ENCODE data around the gene C19orf12.

- TF ChIP-seq, protein P1, sequence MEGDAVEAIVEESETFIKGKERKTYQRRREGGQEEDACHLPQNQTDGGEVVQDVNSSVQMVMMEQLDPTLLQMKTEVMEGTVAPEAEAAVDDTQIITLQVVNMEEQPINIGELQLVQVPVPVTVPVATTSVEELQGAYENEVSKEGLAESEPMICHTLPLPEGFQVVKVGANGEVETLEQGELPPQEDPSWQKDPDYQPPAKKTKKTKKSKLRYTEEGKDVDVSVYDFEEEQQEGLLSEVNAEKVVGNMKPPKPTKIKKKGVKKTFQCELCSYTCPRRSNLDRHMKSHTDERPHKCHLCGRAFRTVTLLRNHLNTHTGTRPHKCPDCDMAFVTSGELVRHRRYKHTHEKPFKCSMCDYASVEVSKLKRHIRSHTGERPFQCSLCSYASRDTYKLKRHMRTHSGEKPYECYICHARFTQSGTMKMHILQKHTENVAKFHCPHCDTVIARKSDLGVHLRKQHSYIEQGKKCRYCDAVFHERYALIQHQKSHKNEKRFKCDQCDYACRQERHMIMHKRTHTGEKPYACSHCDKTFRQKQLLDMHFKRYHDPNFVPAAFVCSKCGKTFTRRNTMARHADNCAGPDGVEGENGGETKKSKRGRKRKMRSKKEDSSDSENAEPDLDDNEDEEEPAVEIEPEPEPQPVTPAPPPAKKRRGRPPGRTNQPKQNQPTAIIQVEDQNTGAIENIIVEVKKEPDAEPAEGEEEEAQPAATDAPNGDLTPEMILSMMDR (IDR thresholded peaks at IDR 0.05; ENCODE audit: low read depth, low read length, poor library complexity, severe bottlenecking) = no peak
- no peak for TF ChIP-seq EZH2phosphoT487 (IDR thresholded peaks at IDR 0.05; ENCODE audit: borderline replicate concordance, low read length)
Measured at GRCh38 chr19:29727906-29728305, 12.8 kb upstream of the C19orf12 start.

All from DOHH2 (cell line).